Stimulated activated CD4-positive, alpha-beta T cell treated with anti-CD3 and anti-CD28 coated beads, Interleukin-4, amount 100 ng/mL, for 1 hour (primary cell): Measurements from ENCODE around the gene SLC35A3.
"Not testable (repeated sequence)": the region's sequence is repeated elsewhere in the genome, so short reads cannot be mapped to it uniquely, and the experiment has no call there.

ENCODE experiments used
- DNase-seq: peaks from one replicate; pipeline ENCODE4 v3.0.0-alpha.2; 2020

SLC35A3 gene

GRCh38 chr1:100036718-100037655 lies 67.2 kb downstream of the SLC35A3 start:
- no peak for DNase-seq

DNA sequence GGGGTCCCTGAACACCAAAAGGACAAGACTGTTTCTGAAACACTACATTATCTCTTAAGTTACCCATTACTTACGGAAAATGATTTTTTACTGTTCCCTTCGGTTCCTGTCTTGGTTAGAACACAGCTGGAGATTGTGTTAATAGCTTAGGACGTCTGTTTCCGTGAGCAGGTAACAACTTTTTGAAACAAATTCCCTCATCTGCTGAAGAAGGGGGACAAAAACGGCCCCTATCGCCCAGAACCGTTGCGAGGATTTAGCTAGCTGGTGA lies 67.8 kb downstream of the SLC35A3 start:
- DNase-seq: no peak

GRCh38 chr1:100037927-100038659 lies 68.3 kb downstream of the SLC35A3 start:
- DNase-seq: peak; percentile 90

DNA sequence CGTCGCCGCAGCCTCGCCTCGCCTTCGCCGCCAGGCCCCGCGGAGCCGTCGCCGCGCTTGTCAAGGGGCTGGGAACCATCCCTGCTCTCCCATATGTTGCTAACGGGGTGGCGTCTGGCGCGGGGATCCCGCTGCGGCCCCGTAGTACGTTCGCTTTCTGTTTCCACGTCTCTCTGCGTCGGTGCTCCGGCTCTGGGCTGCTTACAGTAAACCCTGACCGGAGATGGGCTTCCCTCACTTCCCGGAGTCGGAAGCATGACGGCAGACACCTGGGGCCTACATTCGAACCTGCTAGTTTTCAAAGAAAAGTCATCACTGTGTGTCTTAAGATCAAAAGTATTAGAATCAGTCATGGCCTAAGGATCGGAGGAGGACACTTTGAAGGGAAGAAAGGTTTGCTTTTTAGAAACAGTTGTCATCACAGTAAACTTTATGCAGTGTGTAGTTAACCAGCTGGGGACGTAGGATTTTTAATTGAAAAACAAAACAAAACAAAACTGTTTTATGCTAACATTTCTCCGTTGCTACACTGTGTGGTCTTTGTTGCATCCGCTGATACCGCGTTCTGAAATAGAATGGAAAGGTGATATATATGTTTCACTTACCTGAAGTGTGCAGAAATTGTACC lies 69.0 kb downstream of the SLC35A3 start:
- peak; percentile 75 for DNase-seq

DNA sequence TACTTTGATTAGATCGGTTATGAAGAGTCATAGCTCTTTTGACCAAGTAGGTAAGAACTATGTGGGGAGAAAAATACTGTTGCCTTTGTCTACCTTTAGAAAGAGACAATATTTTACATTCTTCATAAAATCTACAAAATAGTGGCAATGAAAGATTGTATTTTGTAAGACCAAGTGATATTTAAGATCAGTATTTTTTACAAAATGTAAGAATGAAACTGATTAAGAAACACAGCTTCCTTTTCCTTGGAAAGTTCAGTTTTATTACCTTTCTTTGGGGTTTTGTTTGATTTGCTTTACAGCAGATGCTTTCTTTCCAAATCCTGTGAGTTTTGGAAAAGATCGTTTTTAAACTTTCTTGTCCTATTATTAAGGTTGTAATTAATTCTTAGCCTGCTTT lies 69.8 kb downstream of the SLC35A3 start:
- DNase-seq: no peak

DNA sequence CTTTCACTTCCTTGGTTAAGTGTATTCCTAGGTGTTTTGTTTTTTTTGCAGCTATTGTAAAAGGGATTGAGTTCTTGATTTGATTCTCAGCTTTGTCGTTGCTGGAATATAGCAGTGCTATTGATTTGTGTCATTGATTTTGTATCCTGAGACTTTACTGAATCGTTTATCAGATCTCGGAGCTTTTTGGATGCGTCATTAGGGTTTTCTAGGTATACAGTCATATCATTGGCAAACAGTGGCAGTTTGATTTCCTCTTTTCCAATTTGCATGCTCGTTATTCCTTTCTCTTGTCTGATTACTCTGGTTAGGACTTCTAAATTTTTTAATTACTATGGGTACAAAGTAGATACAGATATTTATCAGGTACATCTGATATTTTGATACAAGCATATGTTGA lies 75.4 kb downstream of the SLC35A3 start:
- DNase-seq: no peak

DNA sequence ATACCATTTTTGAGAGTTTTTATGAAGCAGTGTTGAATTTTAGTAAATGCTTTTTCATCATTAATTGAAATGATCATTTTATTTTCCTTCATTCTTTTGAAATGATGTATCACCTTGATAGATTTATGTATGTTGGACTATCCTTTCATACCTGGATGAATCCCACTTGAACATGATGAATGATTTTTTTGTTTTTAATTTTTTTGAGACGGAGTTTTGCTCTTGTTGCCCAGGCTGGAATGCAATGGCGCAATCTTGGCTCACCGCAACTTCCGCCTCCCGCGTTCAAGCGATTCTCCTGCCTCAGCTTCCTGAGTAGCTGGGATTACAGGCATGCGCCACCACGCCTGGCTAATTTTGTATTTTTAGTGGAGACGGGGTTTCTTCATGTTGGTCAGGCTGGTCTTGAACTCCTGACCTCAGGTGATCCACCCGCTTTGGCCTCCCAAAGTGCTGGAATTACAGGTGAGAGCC lies 77.5 kb downstream of the SLC35A3 start:
- not testable (repeated sequence) for DNase-seq

GRCh38 chr1:100050139-100050538 lies 80.3 kb downstream of the SLC35A3 start:
- no peak for DNase-seq

DNA sequence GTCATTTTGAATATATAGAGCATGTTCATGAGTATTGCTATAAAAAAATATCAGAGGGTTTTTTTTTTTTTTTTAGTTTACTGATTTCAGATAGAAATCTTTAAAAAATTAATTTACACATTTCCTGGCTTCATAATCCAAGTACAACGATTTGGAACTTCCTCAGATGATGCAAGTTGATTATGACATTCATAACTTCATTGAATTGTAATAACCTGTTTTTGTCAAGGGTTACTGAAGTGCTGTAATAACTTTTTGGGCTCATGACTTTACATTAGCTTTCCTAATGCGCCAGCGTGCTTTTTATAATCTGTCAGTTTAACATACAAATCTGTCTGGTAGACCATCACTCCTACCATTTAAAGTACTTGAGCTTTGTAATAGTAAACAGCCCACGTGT lies 81.6 kb downstream of the SLC35A3 start:
- DNase-seq: no peak

- no peak for DNase-seq
Observed at GRCh38 chr1:100051893-100052292, 82.1 kb downstream of the SLC35A3 start.

DNA sequence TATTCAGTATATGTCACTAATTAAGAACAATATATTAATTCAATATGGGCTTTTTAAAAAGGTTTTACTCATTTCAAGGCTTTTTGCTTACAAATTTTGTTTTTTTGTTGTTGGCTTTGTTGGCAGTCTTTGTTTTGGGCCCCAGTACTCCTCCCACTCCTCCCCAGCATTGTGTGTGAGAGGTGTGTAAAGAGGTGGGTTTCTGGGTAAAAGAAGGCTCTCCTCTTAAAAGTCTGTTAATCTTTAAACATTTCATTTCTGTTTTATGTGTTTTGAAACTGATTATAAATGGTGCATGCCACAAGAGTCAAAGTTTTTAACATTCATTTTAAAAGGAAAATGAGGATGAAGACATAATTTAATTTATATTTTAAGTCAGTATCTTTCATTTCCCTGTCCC lies 83.3 kb downstream of the SLC35A3 start:
- DNase-seq: no peak

DNA sequence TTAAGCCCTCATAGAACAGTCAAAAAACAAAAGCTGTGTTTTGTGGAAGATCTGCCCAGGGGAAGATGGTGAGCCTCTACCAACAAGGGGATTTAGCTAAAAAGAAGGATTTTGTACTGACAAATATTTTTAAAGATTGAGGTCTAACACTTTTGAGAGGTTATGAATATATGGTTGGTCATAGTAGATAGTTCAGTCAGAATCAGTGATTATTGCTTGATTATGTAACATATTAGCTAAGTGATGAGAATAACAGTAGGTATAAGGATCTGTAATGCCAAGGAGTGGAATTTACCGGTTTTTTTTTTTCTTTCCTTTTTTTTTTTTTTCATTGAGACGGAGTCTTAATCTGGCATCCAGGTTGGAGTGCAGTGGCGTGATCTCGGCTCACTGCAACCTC lies 83.9 kb downstream of the SLC35A3 start:
- DNase-seq: no peak

DNA sequence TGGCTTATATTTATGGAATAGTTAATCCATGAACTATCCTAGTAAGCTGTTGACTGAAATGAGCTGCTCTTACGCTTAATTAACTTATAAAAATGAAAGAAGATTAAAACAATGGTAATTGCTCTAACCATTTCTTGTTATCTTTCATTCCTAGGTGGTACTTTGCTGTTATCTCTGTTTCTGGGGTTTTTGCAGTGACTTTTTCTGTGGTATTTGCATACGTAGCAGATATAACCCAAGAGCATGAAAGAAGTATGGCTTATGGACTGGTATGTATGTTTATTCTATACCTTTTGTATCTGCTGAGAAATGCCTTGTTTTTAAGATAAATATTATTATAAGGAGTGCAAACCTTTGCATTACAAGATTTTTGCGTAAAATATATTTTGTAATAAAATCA lies 91.9 kb downstream of the SLC35A3 start:
- no peak for DNase-seq

- DNase-seq: no peak
Observed at GRCh38 chr1:100065183-100065968, 95.6 kb downstream of the SLC35A3 start.

DNA sequence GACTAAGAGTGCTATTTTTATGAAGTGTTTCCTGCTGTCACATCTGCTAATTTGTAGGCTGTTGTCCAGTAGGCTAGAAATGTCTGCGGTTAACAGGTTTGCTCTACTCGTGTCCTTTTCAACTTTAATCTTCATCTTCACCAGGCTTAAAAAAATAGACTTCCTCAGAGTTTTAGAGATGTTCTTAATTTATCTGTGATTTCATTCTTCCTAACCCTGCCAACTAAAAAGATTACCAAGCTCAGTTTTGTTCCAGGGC lies 96.1 kb downstream of the SLC35A3 start:
- DNase-seq: no peak

- DNase-seq: no peak
Observed at GRCh38 chr1:100070201-100070939, 100.6 kb downstream of the SLC35A3 start.

- DNase-seq: no peak
Observed at GRCh38 chr1:100073531-100073930, 103.7 kb downstream of the SLC35A3 start.

DNA sequence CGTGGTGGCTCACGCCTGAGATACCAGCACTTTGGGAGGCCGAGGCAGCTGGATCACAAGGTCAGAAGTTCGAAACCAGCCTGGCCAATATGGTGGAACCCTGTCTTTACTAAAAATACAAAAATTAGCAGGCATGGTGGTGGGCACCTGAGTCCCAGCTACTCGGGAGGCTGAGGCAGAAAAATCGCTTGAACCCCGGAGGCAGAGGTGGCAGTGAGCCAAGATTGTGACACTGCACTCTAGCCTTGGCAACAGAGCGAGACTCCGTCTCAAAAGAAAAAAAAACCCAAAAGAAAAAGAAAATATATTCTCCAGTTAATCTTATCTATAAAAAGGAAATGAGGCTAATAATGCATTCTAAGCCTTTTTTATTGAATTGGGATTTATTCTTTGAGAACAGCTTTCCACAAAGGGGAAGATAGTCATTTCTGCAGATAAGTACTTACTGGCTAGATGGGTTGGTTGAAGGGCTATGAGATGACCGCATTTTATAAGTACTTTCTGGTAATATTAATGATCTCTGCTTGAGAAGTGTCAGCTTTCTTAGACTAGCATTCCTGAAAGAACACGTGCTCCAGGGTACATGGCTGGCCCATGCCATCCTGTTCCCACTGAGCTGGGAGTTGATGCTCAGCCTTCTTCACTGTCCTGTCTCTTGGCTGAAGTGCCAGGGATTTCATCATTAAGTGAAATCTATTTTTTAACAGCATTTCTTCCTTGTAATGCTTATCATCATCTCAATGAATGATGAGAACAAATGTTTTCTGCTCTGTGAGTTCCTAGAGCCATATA lies 105.0 kb downstream of the SLC35A3 start:
- no peak for DNase-seq

GRCh38 chr1:100075773-100076172 lies 106.0 kb downstream of the SLC35A3 start:
- DNase-seq: no peak

GRCh38 chr1:100076319-100076718 lies 106.5 kb downstream of the SLC35A3 start:
- no peak for DNase-seq

GRCh38 chr1:100076744-100077143 lies 106.9 kb downstream of the SLC35A3 start:
- no peak for DNase-seq

DNA sequence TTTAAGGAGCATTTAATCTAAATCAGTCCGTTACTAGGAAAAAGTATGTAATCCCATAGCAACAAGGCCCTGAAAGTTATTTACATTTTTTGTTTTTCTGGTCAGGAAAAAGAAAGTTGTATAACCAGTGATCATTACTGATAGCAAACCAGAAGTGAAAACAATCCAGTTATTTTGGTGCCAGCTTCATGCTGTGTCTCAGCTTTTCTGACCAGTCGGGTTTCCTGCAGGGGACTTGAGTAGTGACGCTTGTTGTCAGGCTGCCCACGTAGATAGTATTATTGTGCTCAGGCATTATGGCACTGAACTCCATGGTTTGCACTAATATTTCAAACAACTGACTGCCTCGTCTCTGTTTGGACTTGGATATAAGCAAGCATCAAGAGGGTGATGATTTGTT lies 107.7 kb downstream of the SLC35A3 start:
- DNase-seq: no peak
